GM21515 (cell line): ENCODE results near the gene ZNF22.

Experiments
- ATAC-seq: cut with Tn5 transposase; IDR thresholded peaks from one replicate; pipeline ENCODE4 v1.9.1; 2021; ENCODE audit not compliant: unreplicated experiment

Gene ZNF22

DNA sequence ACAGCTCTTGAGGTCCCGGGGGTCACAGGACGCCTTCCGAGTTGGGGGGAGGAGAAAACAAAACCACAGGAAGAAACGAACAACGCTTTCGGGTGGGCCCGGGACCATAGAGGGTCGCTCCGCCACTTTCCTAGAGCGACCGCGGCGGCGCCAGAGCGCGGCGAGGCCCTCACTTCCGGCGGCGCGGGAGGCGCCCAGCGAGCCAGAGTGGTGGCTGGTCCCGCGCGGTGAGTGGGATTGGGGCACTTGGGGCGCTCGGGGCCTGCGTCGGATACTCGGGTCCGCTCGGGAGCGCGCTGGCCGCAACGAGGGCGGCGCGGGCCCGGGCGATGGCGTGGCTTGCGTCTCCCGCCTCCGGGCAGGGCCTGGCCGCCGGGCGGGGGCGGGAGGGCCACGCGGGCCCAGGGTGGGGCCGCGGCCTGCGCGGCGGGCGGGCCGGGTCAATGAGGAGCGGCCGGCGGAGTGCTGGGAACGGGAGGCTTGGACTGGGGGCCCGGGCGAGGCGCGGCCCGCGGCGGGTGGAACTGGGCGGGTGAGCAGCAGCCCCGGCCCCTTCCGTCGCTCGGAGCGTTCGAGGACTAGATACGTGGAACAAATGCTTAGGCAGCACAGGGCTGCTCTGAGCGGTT, at the start of gene ZNF22:
ZNF22 (plus strand) TSS at position 172 of the 629 bp plus-strand sequence. CDS start 2,446 bp downstream, outside the sequence.
- ATAC-seq: peak; percentile 74

DNA sequence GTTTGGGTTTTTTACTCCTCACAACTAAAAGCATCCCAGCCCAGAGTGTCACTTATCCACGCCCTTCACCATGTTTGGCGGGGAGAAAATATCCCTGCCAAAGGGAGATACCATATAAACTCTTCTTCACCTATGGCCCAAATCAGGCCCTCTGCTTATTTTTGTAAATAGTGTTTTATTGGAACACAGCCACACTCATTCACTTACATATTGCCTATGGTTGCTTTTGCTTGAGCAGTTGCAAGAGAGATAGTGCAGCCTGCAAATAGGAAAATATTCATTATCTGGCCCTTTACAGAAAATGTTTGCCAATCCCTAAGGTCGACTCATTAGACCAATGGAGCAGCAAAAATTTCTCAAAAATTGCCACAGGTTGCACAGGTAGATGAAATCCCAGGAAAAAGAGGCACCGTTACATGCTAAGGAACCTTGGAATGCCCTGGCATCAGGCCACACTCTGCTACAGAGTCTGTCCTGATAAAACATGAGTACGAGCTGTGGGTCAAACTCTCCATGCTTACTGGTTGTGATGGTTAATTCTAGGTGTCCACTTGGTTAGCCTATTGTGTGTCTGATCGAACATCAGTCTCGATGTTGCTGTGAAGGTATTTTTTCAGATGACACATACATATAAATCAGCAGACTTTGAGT, 49.0 kb upstream of the ZNF22 start:
- ATAC-seq: no peak

DNA sequence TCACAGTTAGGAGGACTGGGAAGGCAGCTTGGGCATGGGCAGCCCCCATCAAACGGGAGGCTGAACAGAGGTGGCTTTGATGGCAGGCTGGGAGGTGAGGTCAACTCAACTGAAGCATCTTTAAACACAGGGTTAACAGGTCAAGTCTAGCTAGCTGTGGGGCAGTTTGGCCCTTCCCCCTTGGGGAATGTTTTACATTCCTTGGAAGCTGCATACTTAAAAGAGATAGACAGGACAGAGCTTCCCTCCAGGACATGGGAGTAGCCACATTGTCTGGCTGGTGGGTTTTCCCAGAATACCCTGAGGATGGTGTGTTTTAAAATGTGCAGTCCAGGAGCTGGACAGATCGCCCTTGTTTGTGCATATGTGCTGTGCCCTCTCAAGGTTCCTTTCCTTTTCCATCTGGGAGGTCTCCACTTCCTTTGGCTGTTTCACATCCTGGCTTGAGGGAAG, 47.9 kb upstream of the ZNF22 start:
- ATAC-seq: no peak

DNA sequence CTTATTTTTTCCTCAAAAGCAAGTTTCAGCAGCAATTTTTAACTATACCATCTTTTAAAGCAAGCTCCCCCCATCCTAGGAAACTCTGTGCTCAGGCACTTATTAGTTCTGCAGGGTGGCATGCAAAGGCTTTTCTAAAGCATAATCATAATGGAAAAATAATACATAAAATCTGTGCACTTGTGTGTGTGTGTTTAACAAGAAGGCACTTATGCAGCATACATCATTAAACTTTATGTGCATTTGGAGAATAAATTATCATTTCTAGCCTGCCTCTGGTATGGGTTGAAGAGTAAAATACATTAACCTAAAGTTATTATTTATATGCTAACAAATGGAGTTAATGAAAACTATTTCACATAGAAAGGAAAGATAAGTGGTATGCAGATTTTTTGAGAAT, 46.7 kb upstream of the ZNF22 start:
- no peak for ATAC-seq

DNA sequence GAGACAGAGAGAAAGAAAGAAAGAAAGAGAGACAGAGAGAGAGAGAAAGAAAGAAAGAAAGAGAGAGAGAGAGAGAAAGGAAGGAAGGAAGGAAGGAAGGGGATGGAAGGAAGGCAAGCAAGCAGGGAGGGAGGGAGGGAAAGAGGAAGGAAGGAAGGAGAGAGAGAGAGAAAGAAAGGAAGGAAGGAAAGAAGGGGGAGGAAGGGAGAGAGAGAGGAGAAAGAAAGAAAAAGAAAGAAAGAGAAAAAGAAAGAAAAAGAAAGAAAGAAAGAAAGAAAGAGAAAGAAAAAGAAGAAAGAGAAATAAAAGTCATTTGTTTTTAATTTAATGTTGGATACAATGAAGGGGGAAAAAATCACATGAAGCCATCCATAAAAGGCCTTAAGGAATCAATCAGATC, 45.8 kb upstream of the ZNF22 start:
- no peak for ATAC-seq

DNA sequence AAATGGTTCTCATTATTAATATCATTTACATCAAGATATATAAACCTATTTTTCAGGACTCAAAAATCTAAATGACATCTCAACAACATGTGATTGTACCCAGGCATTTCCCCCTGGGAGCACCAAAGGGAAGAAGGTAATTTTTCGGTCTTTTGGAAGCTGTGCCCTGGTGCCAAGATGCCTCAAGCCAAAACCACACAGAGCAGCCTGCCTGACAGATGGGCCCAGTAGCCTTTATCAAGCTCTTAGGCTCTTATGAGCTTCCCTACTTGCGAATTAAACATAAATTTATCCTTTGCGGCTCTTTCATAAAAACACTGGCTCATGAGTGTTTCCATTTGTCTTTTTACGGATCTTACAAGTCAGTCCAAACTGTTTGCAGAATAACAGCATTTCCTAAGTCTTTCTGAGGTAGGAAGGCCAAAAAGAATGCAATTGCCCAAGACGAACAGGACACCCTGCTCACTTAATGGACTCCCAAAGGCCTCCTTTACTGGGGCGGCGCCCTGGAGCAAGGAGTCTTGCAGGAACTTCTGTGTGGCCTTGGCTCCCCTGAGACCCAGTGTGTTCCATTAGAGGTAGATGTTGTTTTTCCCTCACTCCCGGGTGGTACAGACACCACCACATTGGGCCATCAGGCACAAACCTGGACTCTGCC, 45.2 kb upstream of the ZNF22 start:
- no peak for ATAC-seq

DNA sequence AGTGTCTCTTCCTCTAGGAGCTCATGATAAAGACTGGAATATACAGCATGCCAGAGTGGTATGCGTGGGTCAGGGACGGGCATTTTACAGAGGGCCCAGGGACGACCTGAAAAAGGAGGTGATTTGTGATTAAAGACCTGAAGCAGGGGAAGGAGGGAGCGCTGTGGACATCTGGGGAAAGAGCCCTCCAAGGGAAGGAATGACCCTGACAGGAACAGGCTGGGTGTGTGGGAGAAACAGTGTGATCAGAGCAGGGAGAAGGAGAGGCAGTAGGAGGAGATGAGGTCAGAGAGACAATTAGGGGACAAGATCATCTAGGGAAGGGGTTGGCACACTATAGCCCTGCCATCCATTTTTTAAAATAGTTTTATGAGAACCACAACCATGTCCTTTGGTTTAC, 44.5 kb upstream of the ZNF22 start:
- ATAC-seq: no peak

DNA sequence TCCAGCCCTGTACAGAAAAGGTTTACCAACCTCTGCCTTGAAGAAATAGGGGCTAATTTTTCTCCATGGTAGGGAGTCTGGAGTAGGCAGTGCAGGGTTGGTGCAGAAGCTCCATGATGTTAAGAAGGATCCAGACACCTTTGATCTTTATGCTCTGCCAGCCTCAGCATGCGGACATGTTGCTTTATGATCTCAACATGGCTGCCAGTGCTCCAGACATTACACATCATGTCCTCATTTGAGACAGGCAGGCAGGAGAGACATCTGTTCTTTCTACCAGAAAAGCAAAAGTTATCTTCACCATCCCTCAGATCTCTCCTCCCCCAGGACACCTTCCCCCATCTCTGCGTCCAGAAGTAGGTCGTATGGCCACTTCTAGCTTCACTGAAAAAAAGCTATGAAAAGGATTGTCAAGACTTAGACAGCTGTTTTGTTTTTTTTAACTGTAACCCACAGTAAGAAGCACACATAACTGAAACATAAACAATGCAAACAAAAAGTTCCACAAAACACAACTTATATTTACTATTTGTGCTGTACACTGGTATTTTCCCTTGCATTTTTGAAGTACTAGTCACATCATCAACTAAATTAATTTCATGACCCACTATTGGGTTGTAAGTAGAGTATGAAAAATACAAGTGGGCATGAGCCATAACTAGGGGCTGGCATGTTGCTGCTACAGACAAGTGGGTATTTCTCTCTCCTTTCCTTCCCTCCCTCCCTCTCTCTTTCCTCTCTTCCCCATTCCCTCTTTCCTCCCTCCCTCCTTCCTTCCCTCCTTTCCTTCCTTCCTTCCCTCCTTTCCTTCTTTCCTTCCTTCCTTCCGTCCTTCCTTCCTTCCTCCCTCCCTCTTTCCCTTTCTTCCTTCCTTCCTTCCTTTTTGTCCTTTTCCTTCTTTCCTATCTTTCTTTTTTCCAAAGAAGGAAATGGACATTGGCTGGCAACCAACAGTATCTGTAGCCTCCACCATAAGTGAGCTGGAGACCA, 43.7 kb upstream of the ZNF22 start:
- ATAC-seq: no peak

DNA sequence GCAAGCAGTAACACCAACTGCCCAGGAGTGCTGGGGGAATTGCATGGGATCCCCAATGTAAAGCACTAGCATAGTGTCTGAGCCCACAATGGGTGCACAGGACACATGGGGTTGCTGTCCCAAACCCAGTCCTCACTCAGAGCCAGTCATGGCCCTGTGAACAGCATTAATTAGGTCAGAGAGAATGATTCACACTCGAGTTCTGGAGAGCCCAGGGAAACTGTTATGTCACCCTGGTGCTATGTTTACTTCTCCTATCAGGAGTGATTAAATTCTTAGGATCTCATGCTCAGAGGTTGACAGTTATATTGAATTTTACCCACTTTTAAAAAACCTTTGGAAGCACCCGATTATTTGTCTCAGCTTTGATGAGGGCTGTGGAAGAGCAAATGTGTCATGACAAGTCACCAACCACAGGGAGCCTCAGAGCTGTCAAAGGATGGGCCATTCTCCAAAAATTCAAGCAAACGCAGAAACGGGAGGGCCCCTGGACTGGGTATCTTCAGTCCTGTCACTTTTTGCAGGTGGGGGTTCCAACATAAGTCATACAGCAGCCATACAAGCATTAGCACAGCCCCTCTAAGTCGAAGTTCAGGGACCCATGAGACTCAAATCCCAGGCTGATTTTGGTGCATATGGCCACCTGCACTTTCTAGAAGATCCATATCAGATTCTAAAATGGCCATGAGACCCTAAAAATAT, 42.4 kb upstream of the ZNF22 start:
- ATAC-seq: no peak

DNA sequence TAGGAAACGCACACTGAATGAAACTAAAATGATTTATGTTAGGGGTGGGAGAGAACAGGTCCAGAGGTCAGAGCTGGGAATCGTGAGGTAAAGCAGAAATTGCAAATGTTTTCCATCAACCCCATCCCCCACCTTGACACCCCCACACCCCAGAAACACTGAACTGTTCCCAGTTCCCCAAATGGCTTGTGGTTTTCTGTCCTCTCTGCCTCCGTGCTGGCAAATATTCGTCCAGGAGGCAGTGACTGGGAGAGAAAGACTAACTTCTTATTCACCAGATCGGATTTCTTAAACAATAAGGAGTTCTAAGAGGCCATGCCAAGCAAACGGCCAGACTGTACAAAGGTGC, 41.9 kb upstream of the ZNF22 start:
- ATAC-seq: no peak

DNA sequence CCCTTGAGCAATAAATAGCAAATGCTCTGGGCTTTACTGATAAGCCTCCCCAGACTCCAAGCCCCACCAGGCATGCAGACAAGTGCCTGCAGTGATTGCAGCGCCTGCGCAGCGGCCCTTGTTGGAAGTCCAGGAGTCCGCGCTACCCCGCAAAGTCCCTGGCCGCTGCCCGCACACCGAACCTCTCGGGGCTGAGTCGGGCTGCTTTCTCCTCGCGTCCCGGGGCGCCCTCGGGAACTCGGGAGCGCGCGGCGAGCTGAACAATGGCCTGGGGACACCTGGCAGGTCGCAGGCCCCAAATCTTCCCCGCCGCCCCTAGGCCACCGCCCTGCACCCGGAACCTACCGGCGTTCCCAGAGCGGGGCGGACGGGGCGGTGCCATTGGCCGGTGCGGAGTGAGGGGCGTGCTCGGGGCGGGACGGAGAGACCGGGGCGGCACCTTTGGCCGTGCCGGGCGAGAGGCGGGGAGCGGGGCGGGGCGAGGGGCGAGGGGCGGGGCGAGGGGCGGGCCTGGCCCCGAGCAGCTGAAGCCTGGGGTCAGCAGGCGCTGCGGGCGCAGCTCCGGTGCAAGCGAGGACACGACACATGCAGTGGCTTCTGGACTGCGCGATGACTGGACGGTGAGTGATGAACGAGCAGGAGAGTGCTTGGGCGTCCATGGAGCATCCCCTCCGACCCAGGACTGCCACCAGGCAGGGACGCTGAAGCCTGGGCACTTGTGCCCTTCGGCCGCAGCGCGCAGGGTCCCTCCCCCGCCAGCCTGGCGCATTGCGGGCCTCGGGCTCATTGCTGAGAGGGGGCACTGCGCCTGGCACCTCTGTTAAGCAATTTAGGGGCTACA, 41.3 kb upstream of the ZNF22 start, which contains the start of gene RASSF4:
RASSF4 (plus strand) TSS at position 556 of the 841 bp plus-strand sequence. CDS start 10,401 bp downstream, outside the sequence.
- ATAC-seq: peak; percentile 97

DNA sequence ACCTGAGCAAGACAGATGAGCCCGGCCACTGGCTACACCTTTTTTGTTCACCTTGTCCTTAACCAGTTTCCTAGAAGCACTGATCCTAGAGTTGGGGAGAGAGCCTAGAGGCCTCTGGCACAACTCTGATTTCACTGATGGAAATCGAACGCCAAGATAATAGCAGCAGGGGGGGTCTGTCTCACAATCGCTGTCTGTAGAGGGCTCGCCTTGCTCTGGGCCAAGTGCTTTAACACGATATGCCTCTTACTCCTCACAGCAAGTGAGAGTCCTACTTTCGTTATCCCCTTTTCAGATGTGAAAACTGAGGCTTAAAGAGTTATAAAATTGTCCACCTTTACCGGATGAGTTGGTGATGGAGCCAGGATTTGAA, 40.6 kb upstream of the ZNF22 start:
- no peak for ATAC-seq

DNA sequence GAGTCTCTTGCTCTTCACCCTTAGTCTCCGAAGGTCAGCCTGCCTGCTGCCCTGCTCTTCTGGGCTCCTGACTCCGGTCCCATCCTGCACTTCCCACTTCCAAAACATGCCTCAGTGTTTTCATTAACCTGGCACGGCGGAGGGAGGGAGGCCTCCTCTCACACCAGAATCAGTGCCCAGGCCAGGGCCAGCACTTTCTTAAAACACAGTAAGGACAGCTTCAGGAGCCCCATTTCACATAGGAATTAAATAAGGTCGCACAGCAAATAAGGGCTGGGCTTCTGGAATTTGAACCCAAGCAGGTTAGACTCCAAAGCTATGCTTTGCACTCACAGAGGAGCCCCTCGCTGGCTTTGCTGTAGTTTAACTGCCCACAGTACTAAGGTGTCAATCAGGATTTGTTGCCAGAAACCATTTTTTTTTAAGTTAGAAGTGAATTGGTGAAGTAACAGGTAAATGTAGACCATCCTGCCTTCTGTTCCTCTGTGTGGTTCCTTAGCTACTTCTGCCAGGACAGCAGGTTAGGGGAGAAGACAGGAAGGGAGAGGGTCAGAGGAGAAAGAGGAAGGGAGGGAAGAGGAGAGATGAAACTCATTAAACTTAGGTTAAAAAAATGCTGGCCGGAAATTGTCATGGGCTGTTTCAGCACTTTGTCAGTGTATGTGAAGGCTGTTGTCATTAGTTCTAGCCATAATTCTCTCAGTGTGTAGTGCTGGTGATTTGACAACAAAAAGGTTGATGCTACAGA, 40.1 kb upstream of the ZNF22 start:
- ATAC-seq: no peak

DNA sequence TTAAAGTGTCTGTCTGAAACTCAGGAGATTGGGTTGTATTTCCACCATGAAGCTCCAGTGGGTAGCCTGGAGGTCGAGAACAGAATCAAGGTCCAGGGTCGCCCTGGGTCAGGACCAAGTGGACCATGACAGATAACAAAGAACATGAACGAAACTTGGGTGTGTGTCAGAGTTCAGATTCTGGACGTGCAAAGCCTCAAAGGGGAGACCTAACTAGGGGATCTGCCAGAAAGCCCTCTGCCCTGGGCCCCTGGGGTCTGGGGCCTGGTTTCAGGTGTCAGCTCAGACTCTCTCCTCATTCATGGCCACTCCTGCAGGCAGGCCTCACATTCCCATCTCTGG, 39.5 kb upstream of the ZNF22 start:
- ATAC-seq: no peak

DNA sequence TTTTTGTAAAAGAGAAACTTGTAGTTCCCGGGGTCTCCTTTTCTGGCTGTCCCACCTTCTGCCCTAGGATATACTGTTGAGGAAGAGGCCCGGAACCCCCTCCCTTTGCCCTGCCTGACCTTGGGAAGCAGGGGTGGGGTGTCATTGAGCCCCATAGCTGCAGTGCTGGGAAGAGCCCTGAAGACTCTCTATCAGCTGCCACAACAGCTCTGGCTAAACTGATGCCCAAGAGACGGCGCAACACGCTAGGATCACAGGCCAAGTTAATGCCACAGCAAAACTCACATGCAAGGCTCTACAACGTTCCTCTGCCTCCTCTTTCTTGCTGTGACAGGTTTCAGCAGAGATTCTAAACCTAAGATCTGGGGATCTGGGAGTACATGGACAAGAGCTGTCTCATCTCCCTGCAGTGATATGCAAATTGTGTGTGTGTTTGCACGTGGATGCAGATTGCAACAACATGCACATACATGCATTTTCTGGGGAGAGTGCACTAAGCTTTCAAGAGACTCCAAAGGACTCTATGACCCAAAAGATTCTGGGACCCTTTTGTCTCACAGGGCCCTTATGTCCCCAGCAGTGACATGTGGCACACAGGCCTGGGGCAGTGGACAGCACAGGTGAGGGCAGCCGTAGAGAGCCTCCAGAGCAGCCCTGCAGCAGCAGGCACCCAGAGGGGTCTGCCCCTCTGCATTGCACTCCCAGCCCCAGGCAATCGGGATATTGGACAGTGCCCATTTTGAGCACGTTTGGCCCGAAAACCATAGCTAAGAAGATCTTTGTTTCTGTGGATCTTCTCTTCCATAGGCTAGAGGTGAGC, 38.6 kb upstream of the ZNF22 start:
- no peak for ATAC-seq

DNA sequence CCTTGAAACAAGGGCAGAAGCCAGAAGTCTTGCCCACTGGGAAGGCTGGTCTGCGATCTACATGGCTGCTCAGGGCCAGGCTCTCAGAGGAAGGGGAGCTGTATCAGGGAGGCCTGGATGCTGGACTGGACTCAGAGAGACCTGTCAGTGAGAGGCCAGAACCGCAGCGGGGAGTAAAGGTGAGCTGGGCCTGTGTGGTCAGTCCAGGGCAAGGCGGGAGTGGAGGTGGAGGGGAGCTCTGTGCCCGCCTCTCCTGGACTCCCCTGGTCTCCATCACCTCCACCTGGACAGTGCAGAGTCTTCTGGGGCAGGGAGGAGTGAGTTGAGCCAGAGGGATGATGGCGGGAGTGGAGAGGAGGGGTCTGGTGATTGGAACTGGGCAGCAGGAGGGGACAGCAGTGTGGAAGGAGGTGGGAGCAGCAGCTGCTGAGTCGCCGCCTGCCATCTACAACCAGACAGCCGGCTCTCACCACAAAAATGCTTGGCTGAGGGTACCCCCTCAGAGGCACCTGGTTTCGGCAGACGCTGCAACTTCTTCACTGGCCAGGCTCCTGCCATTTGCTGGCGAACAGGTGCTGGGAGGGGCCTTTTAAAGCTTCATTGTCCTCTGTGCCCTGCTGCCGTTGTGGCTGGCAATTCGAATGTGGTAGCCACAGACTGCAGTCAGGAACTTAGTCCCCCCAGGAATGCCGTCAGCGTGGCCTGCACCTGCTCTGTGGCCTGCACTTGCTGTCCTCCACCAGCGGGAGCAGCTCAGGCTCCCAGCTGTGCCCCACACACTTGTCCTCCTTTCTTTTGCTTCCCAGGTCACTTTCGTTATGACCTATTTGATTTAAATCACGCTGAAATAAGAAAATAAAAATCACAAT, 37.6 kb upstream of the ZNF22 start:
- no peak for ATAC-seq
